BE2C (cell line): ENCODE measurements around the gene KIRREL3.

Source experiments
- DNase-seq: peaks from one replicate; pipeline ENCODE4 v3.0.0-alpha.2; 2020
- H3K27me3 ChIP-seq: fragments of 250-450 bp; sonication (Bioruptor Pico); 2 replicates; pipeline ENCODE4 v1.5.1; 2020; ENCODE audit warnings: mild to moderate bottlenecking
- H3K36me3 ChIP-seq: fragments of 250-450 bp; sonication (Bioruptor Pico); 2 replicates; pipeline ENCODE4 v1.5.1; 2020; ENCODE audit warnings: mild to moderate bottlenecking
- H3K4me1 ChIP-seq: fragments of 250-450 bp; sonication (Bioruptor Pico); 2 replicates; pipeline ENCODE4 v1.5.1; 2020
- H3K4me3 ChIP-seq: 2 replicates; pipeline ENCODE4 v1.5.1; 2011; ENCODE audit warnings: low read depth, low read length
- H3K9me3 ChIP-seq: fragments of 250-450 bp; sonication (Bioruptor Pico); 2 replicates; pipeline ENCODE4 v1.5.1; 2020
- CTCF ChIP-seq: IDR thresholded peaks from 2 replicates; pipeline ENCODE4 v1.5.1; 2012; ENCODE audit warnings: mild to moderate bottlenecking, low read depth, low read length

Gene KIRREL3

GRCh38 chr11:126484266-126484665, 516.3 kb downstream of the KIRREL3 start:
- Histone ChIP-seq H3K27me3 (no peaks in the 10 kb centered on the region), H3K4me3 (no peak overlapping the region), H3K4me1 (peaks cover 20% of the 10 kb centered on the region), H3K9me3 (no peaks in the 10 kb centered on the region), H3K36me3 (no peaks in the 10 kb centered on the region)
- no peak for DNase-seq
- TF ChIP-seq CTCF = no peak

GRCh38 chr11:126483621-126484195, 516.9 kb downstream of the KIRREL3 start:
- Histone ChIP-seq H3K4me3 (no peak overlapping the region), H3K27me3 (no peaks in the 10 kb centered on the region), H3K36me3 (no peaks in the 10 kb centered on the region), H3K9me3 (no peaks in the 10 kb centered on the region), H3K4me1 (peaks cover 20% of the 10 kb centered on the region)
- no peak; the same call in 1 of the 2 replicates for TF ChIP-seq CTCF
- DNase-seq = no peak

GRCh38 chr11:126482586-126483108, 517.9 kb downstream of the KIRREL3 start:
- DNase-seq = no peak

GRCh38 chr11:126481303-126481680, 519.3 kb downstream of the KIRREL3 start:
- H3K9me3 ChIP-seq = no peaks in the 10 kb centered on the region
- no peaks in the 10 kb centered on the region for H3K27me3 ChIP-seq
- no peaks in the 10 kb centered on the region for H3K36me3 ChIP-seq
- no peak for TF ChIP-seq CTCF
- H3K4me1 ChIP-seq = peaks cover 14% of the 10 kb centered on the region
- no peak overlapping the region for H3K4me3 ChIP-seq
- no peak for DNase-seq

More at GRCh38 chr11:126482586-126483108, 517.9 kb downstream of the KIRREL3 start:
- Histone ChIP-seq H3K4me1 (peaks cover 18% of the 10 kb centered on the region), H3K36me3 (no peaks in the 10 kb centered on the region), H3K27me3 (no peaks in the 10 kb centered on the region), H3K9me3 (no peaks in the 10 kb centered on the region), H3K4me3 (no peak overlapping the region)
- TF ChIP-seq CTCF = no peak

GRCh38 chr11:126480410-126481302, 519.9 kb downstream of the KIRREL3 start:
- no peaks in the 10 kb centered on the region for H3K36me3 ChIP-seq
- H3K4me1 ChIP-seq = peaks cover 18% of the 10 kb centered on the region
- peak overlapping the region; percentile 42 for H3K4me3 ChIP-seq
- no peaks in the 10 kb centered on the region for H3K27me3 ChIP-seq
- peak; percentile 94 for TF ChIP-seq CTCF
- H3K9me3 ChIP-seq = no peaks in the 10 kb centered on the region
- peak; percentile 82 for DNase-seq

GRCh38 chr11:126480015-126480409, 520.6 kb downstream of the KIRREL3 start:
- no peak for TF ChIP-seq CTCF
- H3K4me3 ChIP-seq = no peak overlapping the region
- H3K36me3 ChIP-seq = no peaks in the 10 kb centered on the region
- H3K9me3 ChIP-seq = no peaks in the 10 kb centered on the region
- peaks cover 12% of the 10 kb centered on the region for H3K4me1 ChIP-seq
- DNase-seq = no peak
- H3K27me3 ChIP-seq = no peaks in the 10 kb centered on the region
